Fibroblast of villous mesenchyme (primary cell): ENCODE measurements around the gene PRRX2. TPM values are rescaled to one million over a fixed set of nuclear protein-coding genes. Genes with fewer than 3 reads are reported as not detected.
A peak's percentile ranks its signal among the peaks of the same experiment; 100 is the strongest.

Experiments used
- DNase-seq: peaks from one replicate; pipeline ENCODE4 v3.0.0-alpha.2; 2010; ENCODE audit warnings: low read depth
- H3K4me3 ChIP-seq: 2 replicates; pipeline ENCODE4 v1.5.1; 2011; ENCODE audit warnings: low read depth, mild to moderate bottlenecking, low read length
- total RNA-seq: library from RNA; depleted of rRNA; stranded (reverse); fragments of >200 nt; gene quantifications from 2 replicates; pipeline ENCODE4 v1.2.3, GENCODE V29; 2012
- TF ChIP-seq, protein P1 (sequence below): IDR thresholded peaks from 2 replicates; pipeline ENCODE4 v1.5.1; 2012; ENCODE audit warnings: low read depth, mild to moderate bottlenecking, low read length; ENCODE audit not compliant: insufficient read depth

PRRX2 gene
- total RNA-seq, result under 0.01 and 1.6 TPM in 2 replicates

DNA sequence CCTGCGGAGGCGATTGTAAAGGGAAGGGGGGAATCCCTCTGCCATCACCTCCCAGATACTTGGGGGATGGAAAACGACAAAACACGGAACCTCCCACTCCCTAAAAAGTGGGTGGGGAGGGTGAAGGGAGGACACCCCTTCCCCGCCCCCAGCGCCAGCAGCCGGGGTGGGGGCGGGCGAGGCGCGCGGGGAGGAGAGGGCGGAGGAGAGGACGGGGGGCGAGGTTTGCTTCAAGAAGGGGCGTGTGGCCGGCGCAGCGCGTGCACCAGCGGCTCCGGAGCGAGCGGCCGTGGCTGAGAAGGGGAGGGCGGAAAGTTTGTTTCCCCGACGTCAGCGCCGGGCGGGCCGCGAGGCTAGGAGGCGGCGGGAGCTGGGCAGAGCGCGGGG is at the start of gene PRRX2:
PRRX2 (plus strand) TSS at position 259 of the 387 bp plus-strand sequence. CDS start 221 bp downstream, outside the sequence.
- TF ChIP-seq, protein P1, sequence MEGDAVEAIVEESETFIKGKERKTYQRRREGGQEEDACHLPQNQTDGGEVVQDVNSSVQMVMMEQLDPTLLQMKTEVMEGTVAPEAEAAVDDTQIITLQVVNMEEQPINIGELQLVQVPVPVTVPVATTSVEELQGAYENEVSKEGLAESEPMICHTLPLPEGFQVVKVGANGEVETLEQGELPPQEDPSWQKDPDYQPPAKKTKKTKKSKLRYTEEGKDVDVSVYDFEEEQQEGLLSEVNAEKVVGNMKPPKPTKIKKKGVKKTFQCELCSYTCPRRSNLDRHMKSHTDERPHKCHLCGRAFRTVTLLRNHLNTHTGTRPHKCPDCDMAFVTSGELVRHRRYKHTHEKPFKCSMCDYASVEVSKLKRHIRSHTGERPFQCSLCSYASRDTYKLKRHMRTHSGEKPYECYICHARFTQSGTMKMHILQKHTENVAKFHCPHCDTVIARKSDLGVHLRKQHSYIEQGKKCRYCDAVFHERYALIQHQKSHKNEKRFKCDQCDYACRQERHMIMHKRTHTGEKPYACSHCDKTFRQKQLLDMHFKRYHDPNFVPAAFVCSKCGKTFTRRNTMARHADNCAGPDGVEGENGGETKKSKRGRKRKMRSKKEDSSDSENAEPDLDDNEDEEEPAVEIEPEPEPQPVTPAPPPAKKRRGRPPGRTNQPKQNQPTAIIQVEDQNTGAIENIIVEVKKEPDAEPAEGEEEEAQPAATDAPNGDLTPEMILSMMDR, result no peak
- DNase-seq, result no peak
- peak within 1 kb of the TSS; percentile 46 for H3K4me3 ChIP-seq

DNA sequence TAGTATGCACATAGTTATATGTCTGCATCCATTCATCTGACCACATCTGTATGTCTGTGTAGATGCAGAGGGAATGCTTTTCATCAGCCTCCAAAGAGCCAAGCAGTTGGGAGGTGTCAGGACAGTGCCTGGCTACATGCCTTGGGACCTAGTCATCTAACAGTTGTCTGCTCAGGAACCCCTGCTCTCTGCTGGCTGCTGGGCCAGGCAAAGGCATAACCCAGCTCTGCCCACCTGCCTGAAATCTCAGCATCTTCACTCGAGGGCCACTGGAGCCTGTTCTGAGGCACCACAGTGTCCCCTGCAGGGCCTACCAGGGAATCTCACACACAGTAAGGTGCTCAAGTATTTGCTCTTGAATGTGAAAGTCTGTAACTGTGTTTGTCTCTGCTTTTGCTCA is 48.3 kb upstream of the PRRX2 start:
- H3K4me3 ChIP-seq, result no peak overlapping the region
- TF ChIP-seq, protein P1, result peak; percentile 71
- DNase-seq, result peak; percentile 67

DNA sequence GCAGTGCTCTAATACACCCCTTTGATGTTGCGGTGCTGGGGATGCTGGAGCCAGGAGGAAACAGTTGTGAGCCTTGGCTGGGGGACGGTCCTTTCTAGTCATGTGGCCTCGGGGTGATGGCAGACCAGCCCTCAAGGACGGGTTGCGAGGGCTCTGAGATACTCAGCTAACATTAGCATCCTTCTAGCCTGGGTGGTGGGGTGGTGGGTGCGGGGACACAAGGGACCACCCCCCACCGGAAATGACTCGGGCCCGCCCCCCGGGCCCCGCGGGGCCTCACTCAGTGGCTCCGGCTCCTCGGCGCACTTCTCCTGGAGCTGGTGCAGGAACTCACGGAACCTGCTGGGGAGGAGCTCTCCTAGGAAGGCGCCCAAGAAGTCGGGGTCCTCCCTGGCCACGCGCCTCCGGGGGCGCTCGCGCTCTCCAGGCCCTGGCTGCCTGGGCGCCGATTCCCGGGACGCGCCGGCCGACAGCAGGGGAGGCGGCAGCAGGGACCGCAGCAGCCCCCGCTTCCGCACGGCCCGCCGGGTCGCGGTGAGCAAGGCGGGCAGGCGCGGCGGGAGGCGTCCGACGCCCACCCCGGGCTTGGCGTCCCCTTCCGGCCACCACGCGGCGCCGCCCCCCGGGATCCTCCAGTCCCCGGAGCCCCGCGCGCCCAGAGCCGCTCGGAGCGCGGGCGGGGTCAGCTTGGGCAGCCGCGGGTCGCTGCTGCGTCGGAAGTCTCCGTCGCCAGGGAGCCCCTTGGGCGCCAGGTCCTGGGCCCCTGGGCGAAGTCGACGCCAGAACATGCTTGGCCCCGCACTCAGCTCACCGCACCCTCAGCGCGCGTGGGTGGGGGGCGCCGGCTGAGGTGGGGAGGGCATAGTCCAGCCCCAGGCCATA is 45.4 kb upstream of the PRRX2 start:
- TF ChIP-seq, protein P1, result no peak
- DNase-seq, result no peak
- peak overlapping the region; percentile 59 for H3K4me3 ChIP-seq

DNA sequence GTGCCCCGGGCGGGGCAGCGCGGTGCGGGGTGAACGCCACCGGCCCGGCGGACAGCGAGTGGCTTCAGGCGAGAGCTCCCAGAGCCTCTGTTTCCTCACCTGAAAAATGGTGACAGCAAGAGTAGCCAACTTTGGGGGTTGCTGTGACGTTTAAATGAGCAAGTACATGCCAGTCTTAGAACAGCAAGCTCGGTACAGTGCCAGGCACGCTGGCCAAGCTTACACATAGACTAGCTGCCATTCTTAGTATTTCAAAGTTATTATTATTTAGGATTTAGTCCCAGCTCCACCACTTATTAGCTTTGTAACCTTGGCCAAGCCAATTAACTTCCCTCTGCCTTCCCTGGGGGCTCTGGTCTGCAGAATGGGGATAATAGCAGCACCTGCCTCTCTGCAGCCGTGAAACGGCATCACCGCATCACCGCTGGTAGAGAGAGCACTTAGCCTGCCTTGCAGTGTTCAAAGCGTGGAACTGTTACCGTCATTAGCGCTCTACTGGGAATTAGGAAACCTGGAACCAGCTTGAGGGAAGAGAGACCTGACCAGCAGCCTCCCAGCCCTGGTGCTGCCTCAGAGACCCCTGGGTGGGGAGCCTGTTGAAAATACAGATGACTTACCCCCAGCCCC is 44.7 kb upstream of the PRRX2 start, which contains the start of gene C9orf50:
C9orf50 (minus strand) TSS at position 433 of the 627 bp plus-strand sequence. CDS start 527 bp downstream, outside the sequence.
- no peak for DNase-seq
- TF ChIP-seq, protein P1, result no peak
- peak within 1 kb of the TSS; percentile 59 for H3K4me3 ChIP-seq

DNA sequence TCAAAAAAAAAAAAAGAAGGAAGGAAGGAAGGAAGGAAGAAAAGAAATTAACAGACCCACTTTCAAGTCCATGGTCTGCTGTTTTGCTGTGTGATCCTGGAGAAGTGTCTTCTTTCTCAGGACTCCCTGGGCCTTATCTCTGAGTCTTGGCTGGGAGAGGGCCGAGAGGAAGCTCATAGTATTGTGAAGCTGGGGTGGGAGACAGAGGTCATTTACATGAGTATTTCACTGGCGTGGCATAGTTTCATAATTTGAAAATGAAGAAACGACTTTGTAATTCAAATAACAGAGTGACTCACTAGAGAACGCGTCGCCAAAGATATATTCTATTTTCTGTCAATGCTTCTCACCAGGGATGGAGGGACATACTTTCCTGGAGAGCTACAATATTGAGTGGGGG is 42.1 kb upstream of the PRRX2 start:
- H3K4me3 ChIP-seq, result no peak overlapping the region
- TF ChIP-seq, protein P1, result no peak
- DNase-seq, result peak; percentile 35

DNA sequence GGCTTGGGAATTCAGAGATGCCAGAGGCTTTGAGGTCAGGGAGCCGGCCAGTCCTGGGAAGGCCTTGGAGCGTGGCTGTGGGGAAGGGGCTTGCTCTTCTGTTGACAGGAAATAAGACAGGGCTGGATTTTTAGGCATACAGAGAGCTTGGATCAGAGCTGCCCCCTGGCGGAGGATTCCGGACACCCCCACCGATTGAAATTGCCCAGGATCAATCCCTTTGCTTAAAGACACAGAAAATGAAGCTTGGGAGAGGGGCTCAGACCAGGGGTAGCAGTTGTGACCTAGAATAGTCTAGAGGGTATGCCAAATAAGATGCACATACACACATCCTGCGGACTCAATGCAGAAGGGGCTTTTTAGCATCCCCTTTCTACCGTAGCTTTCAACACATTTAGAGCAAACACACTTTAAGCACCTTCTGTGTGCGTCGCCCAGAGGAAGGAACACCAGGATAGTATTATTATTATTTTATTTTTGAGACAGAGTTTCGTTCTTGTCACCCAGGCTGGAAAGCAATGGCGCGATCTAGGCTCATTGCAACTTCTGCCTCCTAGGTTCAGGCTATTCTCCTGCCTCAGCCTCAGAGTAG is 41.2 kb upstream of the PRRX2 start:
- DNase-seq, result peak; percentile 59
- H3K4me3 ChIP-seq, result no peak overlapping the region
- TF ChIP-seq, protein P1, result peak; percentile 89
